Stimulated activated CD8-positive, alpha-beta memory T cell treated with anti-CD3 and anti-CD28 coated beads, Interleukin-15, amount 100 ng/mL, for 1 hour (primary cell): Measurements from ENCODE around the gene FEM1C.

ENCODE experiments used
- DNase-seq: peaks from one replicate; pipeline ENCODE4 v3.0.0-alpha.2; 2020; ENCODE audit warnings: low read depth

FEM1C gene

GRCh38 chr5:115477581-115477980 is 67.0 kb downstream of the FEM1C start:
- no peak for DNase-seq

- no peak for DNase-seq
Observed at GRCh38 chr5:115475788-115476187, 68.8 kb downstream of the FEM1C start.

GRCh38 chr5:115472271-115473025 is 72.1 kb downstream of the FEM1C start:
- DNase-seq: no peak

GRCh38 chr5:115471345-115472063 is 73.1 kb downstream of the FEM1C start:
- no peak for DNase-seq

- no peak for DNase-seq
Observed at GRCh38 chr5:115470921-115471320, 73.7 kb downstream of the FEM1C start.
